Gastrocnemius medialis (tissue), 4 donors: ENCODE results near the gene CYP19A1. TPM values are rescaled to one million over a fixed set of nuclear protein-coding genes. Genes with fewer than 3 reads are reported as not detected.

ENCODE experiments used
- ATAC-seq, 2 donors: fragments of 150-250 bp; one replicate each; pipeline ENCODE4 v1.9.1; 2016
- DNase-seq, 2 donors: peaks; one replicate each; pipeline ENCODE4 v3.0.0-alpha.2; 2019
- H3K27ac ChIP-seq, 4 donors: fragments of 200-600 bp; sonication (generic); 1 replicate in 1 of 4; 2 replicates in 3 of 4; pipeline ENCODE4 v1.5.1; 2016 to 2018; ENCODE audit warnings: mild to moderate bottlenecking in 2 of 4, moderate library complexity in 1 of 4
- H3K27me3 ChIP-seq, 3 donors: fragments of 200-600 bp; sonication (generic) in 2 of 3; 1 replicate in 1 of 3; 2 replicates in 2 of 3; pipeline versions ENCODE4 v1.5.1 to v1.6.0; 2016 to 2019; ENCODE audit warnings: mild to moderate bottlenecking in 1 of 3, moderate library complexity in 1 of 3
- H3K36me3 ChIP-seq, 2 donors: fragments of 200-600 bp; sonication (generic) in 1 of 2; one replicate each; pipeline ENCODE4 v1.5.1; 2017 to 2018
- H3K4me1 ChIP-seq, 2 donors: fragments of 200-600 bp; sonication (generic) in 1 of 2; one replicate each; pipeline ENCODE4 v1.5.1; 2016 to 2017; ENCODE audit warnings: mild to moderate bottlenecking in 2 of 2
- H3K4me3 ChIP-seq, 4 donors: fragments of 200-600 bp; sonication (generic) in 3 of 4; 1 replicate in 1 of 4; 2 replicates in 3 of 4; pipeline ENCODE4 v1.5.1; 2016 to 2019; ENCODE audit warnings: mild to moderate bottlenecking in 2 of 4
- H3K9me3 ChIP-seq, 3 donors: fragments of 200-600 bp; sonication (generic) in 2 of 3; 1 replicate in 1 of 3; 2 replicates in 2 of 3; pipeline ENCODE4 v1.5.1; 2016 to 2019
- CTCF ChIP-seq, 5 experiments: fragments of 450-650 bp in 3 of 5; fragments of 200-600 bp in 2 of 5; sonication (generic) in 2 of 5; IDR thresholded peaks in 4 of 5; conservative IDR thresholded peaks in 1 of 5; 1 replicate in 4 of 5; 2 replicates in 1 of 5; pipeline ENCODE4 v1.5.1; 2016 to 2019; ENCODE audit warnings: antibody characterized with exemption in 5 of 5, mild to moderate bottlenecking in 3 of 5, moderate library complexity in 3 of 5
- POLR2A ChIP-seq, 2 donors: fragments of 450-650 bp; IDR thresholded peaks; one replicate each; pipeline ENCODE4 v1.6.1; 2017; ENCODE audit warnings: antibody characterized with exemption in 2 of 2, mild to moderate bottlenecking in 2 of 2, moderate library complexity in 2 of 2
- in situ Hi-C, 4 donors: fragments of 200-750 bp; cut with MboI; loops; one replicate each; pipeline versions ENCODE4 v1.15.0 to v1.8.0; 2017; ENCODE audit warnings: low sequenced_read_pairs in 4 of 4
- intact Hi-C: fragments of 100-400 bp; cut with DNase I; formaldehyde crosslinking; loops from one replicate; pipeline ENCODE4 v1.15.1; 2023; ENCODE audit warnings: low total_unique reads
- total RNA-seq, 4 donors: library from RNA; depleted of rRNA; stranded (reverse); fragments of >200 nt; gene quantifications; one replicate each; pipeline versions ENCODE4 v1.1.0 to v1.2.3, GENCODE V29; 2016

CYP19A1 gene
- total RNA-seq, 4 donors from 2014 or later, result 0.68 to 0.75 (median 0.71) TPM; not detected in 1

- in situ Hi-C loops (no loop called here), intact Hi-C loops (no loop called here)
- no peaks in the 10 kb centered on the region for H3K4me1 ChIP-seq
- H3K27me3 ChIP-seq, result no peaks in the 10 kb centered on the region
- DNase-seq, result peak in 1 of 2 donors; percentile 17
- no peaks in the 10 kb centered on the region for H3K9me3 ChIP-seq
- no peaks in the 10 kb centered on the region for H3K36me3 ChIP-seq
- ATAC-seq, result no peak
- TF ChIP-seq POLR2A (IDR thresholded peaks at IDR 0.05), result no peak
- no peak for TF ChIP-seq CTCF (IDR thresholded peaks at IDR 0.05 in 4 of 5, conservative IDR thresholded peaks at IDR 0.05 in 1 of 5)
- no peak overlapping the region for H3K4me3 ChIP-seq
- H3K27ac ChIP-seq, result no peak overlapping the region
Observed at GRCh38 chr15:51318382-51319150, 19.8 kb downstream of the CYP19A1 start.

DNA sequence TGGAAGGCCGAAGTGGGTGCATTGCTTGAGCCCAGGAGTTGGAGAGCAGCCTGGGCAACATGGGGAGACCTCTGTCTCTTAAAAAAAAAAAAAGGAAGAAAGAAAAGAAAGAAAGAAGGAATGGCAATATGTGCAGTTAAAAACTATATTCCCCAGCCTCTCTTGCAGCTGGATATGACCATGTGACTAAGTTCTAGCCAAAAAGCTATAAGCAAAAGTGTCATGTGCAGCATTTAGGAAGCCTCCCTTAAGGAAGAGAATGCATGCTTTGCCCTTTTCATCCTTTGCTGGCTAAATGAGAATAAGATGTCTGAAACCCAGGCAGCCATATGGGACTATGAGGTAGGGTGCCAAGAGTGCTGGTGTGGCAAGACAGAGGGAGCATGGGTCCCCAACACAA lies 21.8 kb downstream of the CYP19A1 start:
- in situ Hi-C loops, result no loop called here
- Histone ChIP-seq H3K36me3 (no peaks in the 10 kb centered on the region), H3K4me1 (no peaks in the 10 kb centered on the region), H3K27me3 (no peaks in the 10 kb centered on the region), H3K9me3 (no peaks in the 10 kb centered on the region), H3K4me3 (no peak overlapping the region), H3K27ac (no peak overlapping the region)
- DNase-seq (no peak), ATAC-seq (no peak)
- TF ChIP-seq POLR2A (IDR thresholded peaks at IDR 0.05), result no peak
- intact Hi-C loops, result no loop called here

DNA sequence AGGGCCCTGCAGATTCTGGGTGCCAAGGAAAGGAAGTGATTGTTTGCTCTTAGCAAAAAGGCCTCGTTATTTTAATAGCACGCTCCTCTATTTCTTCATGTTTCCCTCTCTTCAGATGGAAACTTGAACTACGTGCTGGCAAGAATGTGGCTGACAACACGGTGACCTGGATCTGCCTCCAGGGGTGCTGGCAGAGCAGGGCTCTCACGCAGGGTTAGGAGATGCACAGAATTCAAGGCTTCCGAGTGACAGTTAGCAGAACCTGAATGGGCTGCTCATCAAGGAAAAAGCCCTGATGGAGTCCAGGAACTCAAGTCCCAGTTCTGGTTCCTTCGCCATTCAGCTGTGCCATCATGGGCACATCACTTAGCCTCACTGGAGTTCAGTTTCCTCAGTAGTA lies 22.7 kb downstream of the CYP19A1 start:
- ATAC-seq (no peak), DNase-seq (no peak)
- no peak for TF ChIP-seq CTCF (IDR thresholded peaks at IDR 0.05 in 4 of 5, conservative IDR thresholded peaks at IDR 0.05 in 1 of 5)
- TF ChIP-seq POLR2A (IDR thresholded peaks at IDR 0.05), result no peak
- H3K4me1 ChIP-seq, result no peaks in the 10 kb centered on the region
- intact Hi-C loops (no loop called here), in situ Hi-C loops (no loop called here)
- H3K27ac ChIP-seq, result no peak overlapping the region
- H3K27me3 ChIP-seq, result no peaks in the 10 kb centered on the region
- H3K9me3 ChIP-seq, result no peaks in the 10 kb centered on the region
- H3K36me3 ChIP-seq, result no peaks in the 10 kb centered on the region
- no peak overlapping the region for H3K4me3 ChIP-seq

DNA sequence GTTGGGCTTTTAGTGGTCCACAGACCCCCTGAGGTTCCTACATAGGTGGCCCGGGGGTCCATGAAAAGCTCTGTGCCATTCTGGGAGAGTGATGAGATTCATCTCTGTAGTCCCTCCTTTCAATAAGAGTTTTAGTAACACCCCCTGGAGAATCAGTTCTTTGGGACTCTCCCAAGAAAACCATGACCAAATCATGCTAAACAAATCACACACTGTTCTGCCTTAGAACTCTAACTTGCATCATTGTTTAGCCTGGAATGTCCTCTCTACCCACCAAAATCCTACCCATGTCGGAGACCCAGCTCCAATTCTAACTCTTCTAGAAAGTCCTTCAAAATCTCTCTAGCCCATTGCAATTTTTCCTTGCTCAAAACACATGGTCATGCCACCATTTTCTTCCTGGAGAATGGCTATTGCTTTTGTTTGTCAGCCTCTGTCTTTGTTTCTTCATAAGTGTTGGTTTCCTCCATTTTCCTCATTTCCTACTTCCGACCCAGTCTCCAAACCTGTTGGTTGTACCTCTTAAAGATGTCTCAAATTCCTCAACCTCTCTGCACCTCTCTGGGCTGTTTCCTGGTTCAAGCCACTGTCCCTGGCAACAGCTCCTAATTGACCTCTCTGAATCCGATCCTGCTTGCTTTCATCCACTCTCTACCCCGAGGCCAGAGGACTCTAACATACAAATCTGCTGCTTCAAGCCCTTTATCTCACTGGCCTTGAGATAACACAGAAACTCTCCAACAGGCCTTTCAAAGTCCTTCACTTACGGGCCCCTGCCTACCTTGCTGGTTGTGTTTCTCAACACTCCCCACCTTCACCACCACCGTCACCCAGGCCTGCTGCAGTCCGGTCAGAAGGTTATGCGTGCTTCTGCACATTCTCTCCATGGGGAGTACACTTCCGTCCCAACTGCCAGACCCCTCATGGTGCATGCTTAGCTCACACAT lies 23.7 kb downstream of the CYP19A1 start:
- Histone ChIP-seq H3K27me3 (no peaks in the 10 kb centered on the region), H3K27ac (no peak overlapping the region), H3K36me3 (no peaks in the 10 kb centered on the region), H3K9me3 (no peaks in the 10 kb centered on the region), H3K4me1 (peaks cover 0 to 2% of the 10 kb centered on the region in 2 donors), H3K4me3 (no peak overlapping the region)
- in situ Hi-C loops (no loop called here), intact Hi-C loops (no loop called here)
- TF ChIP-seq CTCF (IDR thresholded peaks at IDR 0.05 in 4 of 5, conservative IDR thresholded peaks at IDR 0.05 in 1 of 5) (no peak), POLR2A (IDR thresholded peaks at IDR 0.05) (no peak)
- DNase-seq (no peak), ATAC-seq (peak in 1 of 2 donors; percentile 45)
